Measurements from ENCODE around the gene PHETA2. TPM values are rescaled to one million over a fixed set of nuclear protein-coding genes. Genes with fewer than 3 reads are reported as not detected.

The PHETA2 gene
- total and polyA plus RNA-seq, 2 of the 13 experiments (the other 11 are each of a cell fraction or from before 2014, with no cell fraction given): 0.07 TPM; not detected in 1

DNA sequence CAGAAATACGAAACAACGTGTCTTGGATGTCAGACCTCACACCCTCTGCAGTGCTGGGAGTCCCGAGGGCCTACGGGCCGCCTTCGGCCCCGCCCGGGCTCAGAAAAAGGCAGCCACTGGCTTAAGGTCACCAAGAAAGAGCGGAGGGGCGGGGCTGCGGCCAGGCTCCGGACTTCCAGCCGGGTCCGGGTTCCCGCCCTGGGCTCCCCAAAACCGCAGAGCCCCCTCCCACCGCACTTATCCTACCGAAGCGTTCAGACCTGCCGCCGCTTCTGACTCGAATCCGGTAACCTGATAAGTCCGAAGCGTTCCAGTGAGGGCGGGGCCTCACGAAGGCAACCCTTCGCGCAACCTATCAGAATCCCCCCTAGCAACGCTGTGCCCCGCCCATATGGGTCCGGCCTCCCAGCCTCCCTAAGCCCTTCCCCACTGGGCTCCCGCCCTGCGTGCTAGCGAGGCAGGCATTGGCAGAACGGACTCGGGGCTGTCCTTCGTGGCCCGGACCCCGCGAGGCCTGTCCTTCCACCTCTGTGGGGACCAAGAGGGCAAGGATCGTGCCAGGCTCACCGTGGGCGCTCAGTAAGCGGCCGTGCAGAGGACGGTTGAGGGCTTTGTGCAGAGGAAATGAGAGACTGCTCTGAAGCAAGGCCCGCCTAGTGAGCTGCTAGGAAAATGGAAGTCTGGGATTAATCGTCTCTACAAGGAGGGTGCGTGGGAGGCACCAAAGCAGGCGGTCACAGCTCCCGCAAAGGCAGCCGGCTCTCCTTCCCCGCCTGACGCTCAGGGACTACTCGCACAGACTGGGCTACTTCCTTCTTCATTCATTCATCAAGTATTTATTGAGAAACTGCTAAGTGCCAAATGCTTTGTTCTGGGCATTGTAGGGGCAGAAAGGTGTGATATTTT, 3.3 kb upstream of the PHETA2 start, which contains the start of gene NAGA:
Gene NAGA, minus strand, starts transcription at position 296 of the 906 bp plus-strand sequence. CDS start 515 bp downstream, outside the sequence.
- Histone ChIP-seq H3K4me1 (ENCODE audit: insufficient read depth, low read length) (peaks cover 36% of the 10 kb centered on the region), H3K36me3 (replicated peaks in 1 of 2; ENCODE audit: control insufficient read depth in 1 of 2, insufficient read depth in 2 of 2, low read length in 2 of 2) (peaks cover 0 to 4% of the 10 kb centered on the region in 2 experiments; a peak in 3 of 5 replicates), H3K4me2 (ENCODE audit: low read depth, low read length) (peak within 1 kb of the TSS; percentile 100), H3K27me3 (ENCODE audit: control insufficient read depth in 1 of 2, insufficient read depth in 2 of 2, low read length in 2 of 2) (no peaks in the 10 kb centered on the region; a peak in 1 of 5 replicates), H3K9ac (ENCODE audit: insufficient read depth, low read depth, low read length) (peak within 1 kb of the TSS; percentile 77), H2AFZ (ENCODE audit: low read length) (peak within 1 kb of the TSS; percentile 61), H3K79me2 (ENCODE audit: insufficient read depth, low read length) (no peaks in the 10 kb centered on the region), H3K9me3 (ENCODE audit: low read length) (no peaks in the 10 kb centered on the region), H3K4me3 (replicated peaks in 1 of 3; ENCODE audit: insufficient read depth in 1 of 3, low read depth in 2 of 3, low read length in 3 of 3) (peak within 1 kb of the TSS; percentile 52 to 79 (median 64)), H4K20me1 (ENCODE audit: insufficient read depth, low read length) (no peaks in the 10 kb centered on the region), H3K27ac (ENCODE audit: extremely low read length, insufficient read depth, low read length) (peak within 1 kb of the TSS; percentile 68)
- POLR2A ChIA-PET: interaction anchor here (0.7 to 2.5 kb wide), 3 partner anchors 9 to 32 kb away, joined by 3 to 21 read pairs (median 16); partner anchors contain the start of genes NDUFA6 and SMDT1
- in situ Hi-C loops (cut with HindIII; ENCODE audit: extremely low pct_ligation_motif_present, low pct_unique_long_range_greater_than_20kb): loop anchor here (5.0 kb wide), 1 partner anchor 103 kb away; the partner anchor contains the start of gene SEPTIN3
- DNase-seq (ENCODE audit: low spot score) (peak; percentile 92), FAIRE-seq (peak; percentile 98), ATAC-seq (peak; percentile 98)
- CTCF ChIA-PET (ENCODE audit: low intra/inter-chr PET ratio, low total read pairs): no interaction called here
- 0% methylated on average over 14 of the region's 56 CpGs for WGBS (ENCODE audit: low lambda C conversion rate)
- TSS peak; percentile 96 for BruUV-seq (replicated peaks)
- intact Hi-C loops (cut with micrococcal nuclease; ENCODE audit: unreplicated experiment): no loop called here
- TF ChIP-seq ZNF30 (CRISPR knock-in tag; IDR thresholded peaks at IDR 0.05) (0 out of 2 replicates have a peak, but pooled peaks have one; percentile 81), ZC3H13 (CRISPR knock-in tag; IDR thresholded peaks at IDR 0.05) (peak; percentile 80; the same call in 1 of the 2 replicates), NFYC (CRISPR knock-in tag; IDR thresholded peaks at IDR 0.05) (peak; percentile 82), TMF1 (CRISPR knock-in tag; IDR thresholded peaks at IDR 0.05; ENCODE audit: low read depth) (0 out of 2 replicates have a peak, but pooled peaks have one; percentile 74), RFXANK (CRISPR knock-in tag; IDR thresholded peaks at IDR 0.05) (peak; percentile 89; the same call in 1 of the 2 replicates), GFI1 (CRISPR knock-in tag; IDR thresholded peaks at IDR 0.05; ENCODE audit: borderline replicate concordance) (no peak), ZNF782 (CRISPR knock-in tag; IDR thresholded peaks at IDR 0.05; ENCODE audit: borderline replicate concordance) (peak; percentile 82), ZNF337 (CRISPR knock-in tag; IDR thresholded peaks at IDR 0.05; ENCODE audit: borderline replicate concordance, low read depth) (peak; percentile 83; the same call in 1 of the 2 replicates), NFIC (IDR thresholded peaks at IDR 0.05; ENCODE audit: low read length) (no peak), NR1H2 (CRISPR knock-in tag; IDR thresholded peaks at IDR 0.05; ENCODE audit: borderline replicate concordance, low read depth) (0 out of 2 replicates have a peak, but pooled peaks have one; percentile 19), SMYD3 (CRISPR knock-in tag; IDR thresholded peaks at IDR 0.05) (peak; percentile 85; the same call in 1 of the 2 replicates), ARNTL (CRISPR knock-in tag; IDR thresholded peaks at IDR 0.05) (peak; percentile 90), SALL2 (CRISPR knock-in tag; IDR thresholded peaks at IDR 0.05) (0 out of 2 replicates have a peak, but pooled peaks have one; percentile 33), ZNF343 (CRISPR knock-in tag; IDR thresholded peaks at IDR 0.05) (0 out of 2 replicates have a peak, but pooled peaks have one; percentile 63), ZBTB20 (CRISPR knock-in tag; IDR thresholded peaks at IDR 0.05; ENCODE audit: borderline replicate concordance, low read depth) (no peak; the same call in 1 of the 2 replicates), TBX2 (CRISPR knock-in tag; IDR thresholded peaks at IDR 0.05; ENCODE audit: borderline replicate concordance) (peak; percentile 78), ZFY (CRISPR knock-in tag; IDR thresholded peaks at IDR 0.05) (peak; percentile 89), EEA1 (CRISPR knock-in tag; IDR thresholded peaks at IDR 0.05; ENCODE audit: borderline replicate concordance) (peak; percentile 58; the same call in 1 of the 2 replicates), MEIS1 (CRISPR knock-in tag; IDR thresholded peaks at IDR 0.05; ENCODE audit: borderline replicate concordance) (peak; percentile 43; the same call in 1 of the 2 replicates), HIC2 (CRISPR knock-in tag; IDR thresholded peaks at IDR 0.05; ENCODE audit: low read depth) (peak; percentile 96), GATA4 (IDR thresholded peaks at IDR 0.05; ENCODE audit: borderline replicate concordance, low read depth) (no peak)
